Measurements from ENCODE around the gene CEP43.

The CEP43 gene

GRCh38 chr6:167000759-167001158 lies 1.6 kb downstream of the CEP43 start:
- DNase-seq (ENCODE audit: low read depth in 1 of 2, low spot score in 1 of 2) = no peak
- no peak for TF ChIP-seq JUND (IDR thresholded peaks at IDR 0.05; ENCODE audit: low read depth)
- in situ Hi-C loops (cut with HindIII; ENCODE audit: low pct_unique_long_range_greater_than_20kb, low sequenced_read_pairs) = no loop called here

GRCh38 chr6:167005350-167006159 lies 6.4 kb downstream of the CEP43 start:
- in situ Hi-C loops (cut with HindIII; ENCODE audit: low pct_unique_long_range_greater_than_20kb, low sequenced_read_pairs) = no loop called here
- no peak for TF ChIP-seq JUND (IDR thresholded peaks at IDR 0.05; ENCODE audit: low read depth)
- peak in 1 of 2 experiments; percentile 18 for DNase-seq (ENCODE audit: low read depth in 1 of 2, low spot score in 1 of 2)

GRCh38 chr6:167007985-167008384 lies 8.8 kb downstream of the CEP43 start:
- DNase-seq (ENCODE audit: low read depth in 1 of 2, low spot score in 1 of 2) = no peak
- in situ Hi-C loops (cut with HindIII; ENCODE audit: low pct_unique_long_range_greater_than_20kb, low sequenced_read_pairs) = no loop called here
- no peak for TF ChIP-seq JUND (IDR thresholded peaks at IDR 0.05; ENCODE audit: low read depth)

- no peak for TF ChIP-seq JUND (IDR thresholded peaks at IDR 0.05; ENCODE audit: low read depth)
- in situ Hi-C loops (cut with HindIII; ENCODE audit: low pct_unique_long_range_greater_than_20kb, low sequenced_read_pairs) = no loop called here
- no peak for DNase-seq (ENCODE audit: low read depth in 1 of 2, low spot score in 1 of 2)
These were observed 13.9 kb downstream of the CEP43 start for GRCh38 chr6:167013067-167013466.

GRCh38 chr6:167013946-167014345 lies 14.7 kb downstream of the CEP43 start:
- DNase-seq (ENCODE audit: low read depth in 1 of 2, low spot score in 1 of 2) = no peak
- TF ChIP-seq JUND (IDR thresholded peaks at IDR 0.05; ENCODE audit: low read depth) = no peak
- in situ Hi-C loops (cut with HindIII; ENCODE audit: low pct_unique_long_range_greater_than_20kb, low sequenced_read_pairs) = no loop called here

GRCh38 chr6:167015302-167015701 lies 16.1 kb downstream of the CEP43 start:
- DNase-seq (ENCODE audit: low read depth in 1 of 2, low spot score in 1 of 2) = no peak
- TF ChIP-seq JUND (IDR thresholded peaks at IDR 0.05; ENCODE audit: low read depth) = no peak
- in situ Hi-C loops (cut with HindIII; ENCODE audit: low pct_unique_long_range_greater_than_20kb, low sequenced_read_pairs) = no loop called here

GRCh38 chr6:167020206-167020605 lies 21.0 kb downstream of the CEP43 start:
- TF ChIP-seq JUND (IDR thresholded peaks at IDR 0.05; ENCODE audit: low read depth) = no peak
- DNase-seq (ENCODE audit: low read depth in 1 of 2, low spot score in 1 of 2) = no peak
- in situ Hi-C loops (cut with HindIII; ENCODE audit: low pct_unique_long_range_greater_than_20kb, low sequenced_read_pairs) = no loop called here

- TF ChIP-seq JUND (IDR thresholded peaks at IDR 0.05; ENCODE audit: low read depth) = no peak
- in situ Hi-C loops (cut with HindIII; ENCODE audit: low pct_unique_long_range_greater_than_20kb, low sequenced_read_pairs) = no loop called here
- no peak for DNase-seq (ENCODE audit: low read depth in 1 of 2, low spot score in 1 of 2)
These were observed 28.1 kb downstream of the CEP43 start for GRCh38 chr6:167027308-167027707.

GRCh38 chr6:167027772-167028171 lies 28.6 kb downstream of the CEP43 start:
- in situ Hi-C loops (cut with HindIII; ENCODE audit: low pct_unique_long_range_greater_than_20kb, low sequenced_read_pairs) = no loop called here
- no peak for DNase-seq (ENCODE audit: low read depth in 1 of 2, low spot score in 1 of 2)
- TF ChIP-seq JUND (IDR thresholded peaks at IDR 0.05; ENCODE audit: low read depth) = no peak

- in situ Hi-C loops (cut with HindIII; ENCODE audit: low pct_unique_long_range_greater_than_20kb, low sequenced_read_pairs) = no loop called here
- no peak for TF ChIP-seq JUND (IDR thresholded peaks at IDR 0.05; ENCODE audit: low read depth)
- no peak for DNase-seq (ENCODE audit: low read depth in 1 of 2, low spot score in 1 of 2)
These were observed 31.2 kb downstream of the CEP43 start for GRCh38 chr6:167030222-167031072.

- in situ Hi-C loops (cut with HindIII; ENCODE audit: low pct_unique_long_range_greater_than_20kb, low sequenced_read_pairs) = no loop called here
- no peak for DNase-seq (ENCODE audit: low read depth in 1 of 2, low spot score in 1 of 2)
These were observed 32.0 kb downstream of the CEP43 start for GRCh38 chr6:167031082-167031709.

GRCh38 chr6:167034056-167034455 lies 34.9 kb downstream of the CEP43 start:
- in situ Hi-C loops (cut with HindIII; ENCODE audit: low pct_unique_long_range_greater_than_20kb, low sequenced_read_pairs) = no loop called here
- no peak for DNase-seq (ENCODE audit: low read depth in 1 of 2, low spot score in 1 of 2)
- no peak for TF ChIP-seq JUND (IDR thresholded peaks at IDR 0.05; ENCODE audit: low read depth)

More at GRCh38 chr6:167031082-167031709, 32.0 kb downstream of the CEP43 start:
- TF ChIP-seq JUND (IDR thresholded peaks at IDR 0.05; ENCODE audit: low read depth) = no peak

GRCh38 chr6:167037762-167038161 lies 38.6 kb downstream of the CEP43 start:
- in situ Hi-C loops (cut with HindIII; ENCODE audit: low pct_unique_long_range_greater_than_20kb, low sequenced_read_pairs) = no loop called here
- no peak for TF ChIP-seq JUND (IDR thresholded peaks at IDR 0.05; ENCODE audit: low read depth)
- no peak for DNase-seq (ENCODE audit: low read depth in 1 of 2, low spot score in 1 of 2)
